Thyroid gland (tissue), 4 donors: ENCODE measurements around the gene DCDC1. TPM values are rescaled to one million over a fixed set of nuclear protein-coding genes. Genes with fewer than 3 reads are reported as not detected.

ENCODE experiments used
- DNase-seq, 2 donors: peaks; one replicate each; pipeline ENCODE4 v3.0.0-alpha.2; 2019
- H3K27ac ChIP-seq, 3 donors: fragments of 200-600 bp; sonication (generic); 1 replicate in 2 of 3; 2 replicates in 1 of 3; pipeline ENCODE4 v1.5.1; 2016 to 2019; ENCODE audit warnings: mild to moderate bottlenecking in 1 of 3, moderate library complexity in 1 of 3
- H3K27me3 ChIP-seq: fragments of 200-600 bp; sonication (generic); one replicate; pipeline ENCODE4 v1.5.1; 2019
- H3K36me3 ChIP-seq, 2 donors: fragments of 200-600 bp; sonication (generic); one replicate each; pipeline ENCODE4 v1.5.1; 2016 to 2019
- H3K4me1 ChIP-seq, 2 donors: fragments of 200-600 bp; sonication (generic); one replicate each; pipeline ENCODE4 v1.5.1; 2017 to 2019
- H3K4me3 ChIP-seq, 3 donors: fragments of 200-600 bp; sonication (generic); replicated peaks in 1 of 3; 1 replicate in 2 of 3; 2 replicates in 1 of 3; pipeline ENCODE4 v1.5.1; 2016; ENCODE audit warnings: mild to moderate bottlenecking in 1 of 3
- H3K9me3 ChIP-seq: fragments of 200-600 bp; sonication (generic); one replicate; pipeline ENCODE4 v1.5.1; 2017
- CTCF ChIP-seq, 6 experiments: fragments of 200-600 bp in 3 of 6; fragments of 450-650 bp in 3 of 6; sonication (generic) in 3 of 6; IDR thresholded peaks; one replicate each; pipeline ENCODE4 v1.5.1; 2016 to 2019; ENCODE audit warnings: antibody characterized with exemption in 6 of 6, mild to moderate bottlenecking in 2 of 6, inconsistent platforms in 1 of 6, moderate library complexity in 1 of 6
- POLR2A ChIP-seq, 2 donors: fragments of 450-650 bp; IDR thresholded peaks; one replicate each; pipeline ENCODE4 v1.6.1; 2017; ENCODE audit warnings: antibody characterized with exemption in 2 of 2, mild to moderate bottlenecking in 2 of 2, moderate library complexity in 1 of 2
- WGBS, 2 donors: methylation state at CpG; one replicate each; pipeline ENCODE4 v1.1.5; 2017; 5-methylcytosine and 5-hydroxymethylcytosine counted together
- intact Hi-C: fragments of 100-400 bp; cut with DNase I; formaldehyde crosslinking; loops from one replicate; pipeline ENCODE4 v1.15.1; 2023
- total RNA-seq, 4 donors: library from RNA; depleted of rRNA; stranded (reverse); fragments of >200 nt; gene quantifications; one replicate each; pipeline ENCODE4 v1.2.3, GENCODE V29; 2016

The DCDC1 gene
- total RNA-seq, 4 donors from 2014 or later: 4.4 to 17.2 (median 9.9) TPM

- Histone ChIP-seq H3K27me3 (no peaks in the 10 kb centered on the region), H3K9me3 (no peaks in the 10 kb centered on the region), H3K4me3 (no peak overlapping the region), H3K27ac (no peak overlapping the region), H3K4me1 (no peaks in the 10 kb centered on the region), H3K36me3 (no peaks in the 10 kb centered on the region)
- 93 to 97% methylated on average over 2 of the region's 2 CpGs for WGBS, 2 donors
- no peak for DNase-seq
- TF ChIP-seq CTCF (IDR thresholded peaks at IDR 0.05) (no peak), POLR2A (IDR thresholded peaks at IDR 0.05) (no peak)
- intact Hi-C loops: no loop called here
These were observed 280.4 kb downstream of the DCDC1 start for GRCh38 chr11:31089117-31089516.

DNA sequence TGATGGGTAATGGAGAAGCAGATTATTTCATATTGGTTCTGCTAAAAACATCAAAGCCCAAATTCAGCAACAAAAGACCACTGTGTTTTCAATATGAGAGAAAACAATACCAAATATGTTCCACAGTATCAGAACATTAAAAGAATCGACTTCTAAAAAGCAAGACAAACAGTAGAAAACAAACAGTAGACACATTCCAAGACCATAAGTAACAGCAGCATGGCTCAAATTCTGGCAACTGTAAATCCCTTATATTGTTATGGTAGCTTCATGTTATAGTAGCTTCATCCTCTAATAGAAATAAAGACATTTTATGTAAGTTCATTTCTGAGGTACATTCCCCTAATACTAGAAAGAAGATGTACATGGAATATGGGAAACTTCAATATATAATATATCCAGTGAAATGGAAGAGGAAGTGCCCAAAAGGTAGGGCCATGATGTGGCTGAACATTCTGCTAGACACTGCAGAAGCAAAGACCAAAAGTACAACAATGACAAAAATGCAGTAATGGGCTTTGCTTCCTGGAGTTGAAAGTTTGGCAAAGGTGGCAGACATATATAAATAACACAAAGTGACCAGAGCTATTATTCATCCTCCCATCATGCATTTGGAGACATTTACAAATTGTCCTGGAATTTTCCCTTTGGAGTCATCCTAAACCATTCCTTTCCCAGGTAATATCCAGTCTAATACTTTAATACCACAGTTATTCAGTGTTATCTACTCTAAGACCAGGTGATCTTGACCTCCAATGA lies 299.9 kb downstream of the DCDC1 start:
- WGBS, 2 donors: 71 to 79% methylated on average over 1 of the region's 1 CpG
- no peak for TF ChIP-seq CTCF (IDR thresholded peaks at IDR 0.05)
- TF ChIP-seq POLR2A (IDR thresholded peaks at IDR 0.05): no peak

GRCh38 chr11:31060880-31061279 lies 308.7 kb downstream of the DCDC1 start:
- 69 to 73% methylated on average over 2 of the region's 2 CpGs for WGBS, 2 donors
- no peak for DNase-seq
- Histone ChIP-seq H3K4me3 (no peak overlapping the region), H3K4me1 (no peaks in the 10 kb centered on the region), H3K27me3 (no peaks in the 10 kb centered on the region), H3K27ac (no peak overlapping the region), H3K36me3 (no peaks in the 10 kb centered on the region), H3K9me3 (no peaks in the 10 kb centered on the region)
- TF ChIP-seq POLR2A (IDR thresholded peaks at IDR 0.05) (no peak), CTCF (IDR thresholded peaks at IDR 0.05) (no peak)
- intact Hi-C loops: no loop called here

More for the DNA sequence above, 299.9 kb downstream of the DCDC1 start:
- no peak for DNase-seq
- Histone ChIP-seq H3K4me3 (no peak overlapping the region), H3K9me3 (no peaks in the 10 kb centered on the region), H3K27me3 (no peaks in the 10 kb centered on the region), H3K36me3 (no peaks in the 10 kb centered on the region), H3K4me1 (no peaks in the 10 kb centered on the region), H3K27ac (no peak overlapping the region)
- intact Hi-C loops: no loop called here

- no peak overlapping the region for H3K4me3 ChIP-seq
- TF ChIP-seq POLR2A (IDR thresholded peaks at IDR 0.05) (no peak), CTCF (IDR thresholded peaks at IDR 0.05) (no peak)
- no peaks in the 10 kb centered on the region for H3K36me3 ChIP-seq
- no peaks in the 10 kb centered on the region for H3K27me3 ChIP-seq
- no peaks in the 10 kb centered on the region for H3K9me3 ChIP-seq
- intact Hi-C loops: no loop called here
- H3K27ac ChIP-seq: no peak overlapping the region
- DNase-seq: no peak
- no peaks in the 10 kb centered on the region for H3K4me1 ChIP-seq
These were observed 310.0 kb downstream of the DCDC1 start for GRCh38 chr11:31059529-31059928.

DNA sequence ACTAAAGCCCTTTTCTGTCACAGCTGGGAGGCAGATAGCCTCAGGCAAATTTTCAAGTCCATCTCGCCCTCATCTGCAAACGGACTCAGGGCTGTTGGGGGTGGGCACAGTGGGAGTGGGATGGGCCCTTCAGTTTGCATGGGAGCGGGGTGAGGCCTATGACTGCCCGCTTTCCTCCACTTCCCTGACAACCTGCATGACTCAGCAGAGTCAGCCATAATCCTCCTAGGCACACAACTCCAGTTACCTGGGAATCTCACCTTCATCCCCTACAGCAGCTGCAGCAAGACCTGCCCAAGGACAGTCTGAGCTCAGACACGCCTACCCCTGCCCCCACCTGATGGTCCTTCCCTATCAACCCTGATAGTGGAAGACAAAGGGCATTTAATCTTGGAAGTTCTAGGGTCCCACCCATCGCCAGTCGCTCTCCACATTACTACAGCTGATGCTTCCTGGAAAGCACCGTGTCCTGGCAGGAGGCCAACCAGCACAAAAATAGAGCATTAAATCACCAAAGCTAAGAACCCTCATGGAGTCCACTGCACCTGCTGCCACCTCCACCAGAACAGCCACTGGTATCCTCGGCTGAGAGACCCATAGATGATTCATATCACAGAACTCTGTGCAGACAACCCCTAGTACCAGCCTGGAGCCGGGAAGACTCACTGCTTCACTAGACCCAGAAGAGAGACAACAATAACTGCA lies 319.3 kb downstream of the DCDC1 start:
- Histone ChIP-seq H3K4me1 (no peaks in the 10 kb centered on the region), H3K9me3 (no peaks in the 10 kb centered on the region), H3K27me3 (no peaks in the 10 kb centered on the region), H3K36me3 (no peaks in the 10 kb centered on the region), H3K27ac (no peak overlapping the region), H3K4me3 (no peak overlapping the region)
- intact Hi-C loops: no loop called here
- peak in 1 of 2 donors; percentile 11 for DNase-seq
- WGBS, 2 donors: 58 to 67% methylated on average over 8 to 10 of the region's 10 CpGs
- TF ChIP-seq POLR2A (IDR thresholded peaks at IDR 0.05): no peak
- TF ChIP-seq CTCF (IDR thresholded peaks at IDR 0.05): no peak
